H1 (cell line): ENCODE measurements around the gene TAOK2. TPM values are rescaled to one million over a fixed set of nuclear protein-coding genes. Genes with fewer than 3 reads are reported as not detected.

Experiments used
- CTCF ChIA-PET: fragments of 300-600 bp; sonication (Branson Sonifier 250); formaldehyde crosslinking; loops from one replicate; lab custom pipeline; 2021; ENCODE audit not compliant: partially characterized antibody; lab: Charles Lee
- POLR2A ChIA-PET: fragments of 300-600 bp; sonication (Branson Sonifier 250); formaldehyde crosslinking; loops from one replicate; lab custom pipeline; 2021; ENCODE audit warnings: inconsistent platforms; ENCODE audit not compliant: partially characterized antibody; lab: Charles Lee
- DNase-seq, 2 experiments: peaks; one replicate each; pipeline versions ENCODE4 v3.0.0 to v3.0.0-alpha.2; 2010 to 2022; ENCODE audit warnings: low spot score in 2 of 2, low read depth in 1 of 2, mixed read lengths in 1 of 2
- FAIRE-seq: peaks from 2 replicates; lab custom pipeline; 2011; peaks lifted over from hg19 to GRCh38; lab: Jason Lieb, UNC
- H2AFZ ChIP-seq: 2 replicates; pipeline ENCODE4 v1.8.1; 2012; ENCODE audit warnings: low read length, inconsistent platforms
- H2AK5ac ChIP-seq: 2 replicates; pipeline ENCODE4 v1.6.1; 2013; ENCODE audit warnings: low read depth, low read length
- H2BK120ac ChIP-seq: replicated peaks from 2 replicates; pipeline ENCODE3; 2013; ENCODE audit warnings: low read depth, low read length, inconsistent platforms
- H2BK12ac ChIP-seq: 2 replicates; pipeline ENCODE4 v1.6.1; 2013; ENCODE audit warnings: low read depth, low read length
- H2BK15ac ChIP-seq: 2 replicates; pipeline ENCODE4 v1.6.1; 2013; ENCODE audit warnings: low read length
- H2BK20ac ChIP-seq: 2 replicates; pipeline ENCODE4 v1.6.1; 2013; ENCODE audit warnings: low read length
- H2BK5ac ChIP-seq: 2 replicates; pipeline ENCODE4 v1.6.1; 2013; ENCODE audit warnings: low read depth, low read length
- H3K14ac ChIP-seq: 2 replicates; pipeline ENCODE4 v1.6.1; 2013; ENCODE audit warnings: inconsistent platforms; ENCODE audit not compliant: insufficient read length
- H3K18ac ChIP-seq: 2 replicates; pipeline ENCODE4 v1.6.1; 2013; ENCODE audit warnings: low read length; ENCODE audit errors: extremely low read depth
- H3K23ac ChIP-seq: 2 replicates; pipeline ENCODE4 v1.6.1; 2013; ENCODE audit warnings: inconsistent platforms; ENCODE audit not compliant: insufficient read length
- H3K23me2 ChIP-seq: 2 replicates; pipeline ENCODE4 v1.6.1; 2013; ENCODE audit warnings: low read depth, low read length
- H3K27ac ChIP-seq: 2 replicates; pipeline ENCODE4 v1.6.1; 2011; ENCODE audit warnings: low read depth, low read length, inconsistent platforms
- H3K27me3 ChIP-seq, 4 experiments: replicated peaks in 1 of 4; 1 replicate in 1 of 4; 2 replicates in 3 of 4; pipeline versions ENCODE4 v1.6.1 to v1.8.1; 2011 to 2013; ENCODE audit warnings: low read length in 3 of 4, mild to moderate bottlenecking in 3 of 4, inconsistent platforms in 2 of 4, mixed read lengths in 2 of 4, moderate library complexity in 1 of 4; ENCODE audit not compliant: control insufficient read depth in 3 of 4, insufficient read depth in 3 of 4; ENCODE audit errors: extremely low read depth in 1 of 4
- H3K36me3 ChIP-seq, 4 experiments: 2 replicates each; pipeline versions ENCODE4 v1.6.1 to v1.8.1; 2011 to 2013; ENCODE audit warnings: mild to moderate bottlenecking in 4 of 4, low read length in 3 of 4, moderate library complexity in 2 of 4, control low read depth in 1 of 4, inconsistent platforms in 1 of 4; ENCODE audit not compliant: insufficient read depth in 4 of 4, control insufficient read depth in 2 of 4
- H3K4ac ChIP-seq: replicated peaks from 2 replicates; pipeline ENCODE3; 2013; ENCODE audit warnings: low read length, low read depth, mixed read lengths, inconsistent platforms; ENCODE audit not compliant: insufficient read length
- H3K4me1 ChIP-seq, 4 experiments: replicated peaks in 1 of 4; 1 replicate in 1 of 4; 2 replicates in 3 of 4; pipeline versions ENCODE4 v1.6.1 to v1.8.1; 2011 to 2013; ENCODE audit warnings: low read length in 3 of 4, inconsistent platforms in 2 of 4, mixed read lengths in 1 of 4; ENCODE audit not compliant: insufficient read depth in 4 of 4, control insufficient read depth in 3 of 4
- H3K4me2 ChIP-seq, 2 experiments: 2 replicates each; pipeline versions ENCODE4 v1.6.1 to v1.8.1; 2011 to 2013; ENCODE audit warnings: low read depth in 2 of 2, low read length in 2 of 2, control low read depth in 1 of 2, inconsistent platforms in 1 of 2, mild to moderate bottlenecking in 1 of 2; ENCODE audit not compliant: insufficient read depth in 1 of 2
- H3K4me3 ChIP-seq, 4 experiments: fragments of 200-600, 300-600 bp in 1 of 4; sonication (generic), shearing (Covaris generic), sonication (Bioruptor Twin) in 1 of 4; 2 replicates each; pipeline versions ENCODE4 v1.5.1 to v1.8.1; 2011 to 2016; ENCODE audit warnings: low read length in 4 of 4, low read depth in 3 of 4, control low read depth in 2 of 4, inconsistent platforms in 2 of 4, mild to moderate bottlenecking in 2 of 4, mixed read lengths in 1 of 4, moderate library complexity in 1 of 4; ENCODE audit not compliant: insufficient read depth in 2 of 4; ENCODE audit errors: extremely low read depth in 1 of 4
- H3K56ac ChIP-seq: replicated peaks from 2 replicates; pipeline ENCODE3; 2013; ENCODE audit warnings: low read depth, mild to moderate bottlenecking, mixed read lengths, low read length, inconsistent platforms; ENCODE audit not compliant: insufficient read length
- H3K79me1 ChIP-seq: 2 replicates; pipeline ENCODE4 v1.6.1; 2013; ENCODE audit warnings: low read depth, low read length, control low read depth
- H3K79me2 ChIP-seq, 2 experiments: 2 replicates each; pipeline versions ENCODE4 v1.6.1 to v1.8.1; 2012 to 2013; ENCODE audit warnings: low read length in 2 of 2, mild to moderate bottlenecking in 2 of 2, inconsistent platforms in 1 of 2; ENCODE audit not compliant: insufficient read depth in 2 of 2, control insufficient read depth in 1 of 2
- H3K9ac ChIP-seq, 4 experiments: replicated peaks in 1 of 4; 1 replicate in 1 of 4; 2 replicates in 3 of 4; pipeline versions ENCODE4 v1.6.1 to v1.8.1; 2011 to 2013; ENCODE audit warnings: low read depth in 3 of 4, low read length in 3 of 4, control low read depth in 2 of 4, mild to moderate bottlenecking in 2 of 4, moderate library complexity in 2 of 4, inconsistent platforms in 1 of 4; ENCODE audit errors: extremely low read depth in 1 of 4
- H3K9me3 ChIP-seq, 2 experiments: 2 replicates each; pipeline versions ENCODE4 v1.6.1 to v1.8.1; 2012 to 2013; ENCODE audit warnings: mild to moderate bottlenecking in 2 of 2, moderate library complexity in 2 of 2, control low read depth in 1 of 2, inconsistent platforms in 1 of 2, low read depth in 1 of 2, low read length in 1 of 2, mixed read lengths in 1 of 2; ENCODE audit not compliant: insufficient read depth in 2 of 2
- H4K20me1 ChIP-seq, 2 experiments: replicated peaks in 1 of 2; 2 replicates each; pipeline versions ENCODE3 to v1.8.1; 2011 to 2013; ENCODE audit warnings: inconsistent platforms in 2 of 2, low read length in 2 of 2, mild to moderate bottlenecking in 1 of 2; ENCODE audit not compliant: insufficient read depth in 2 of 2, control insufficient read depth in 1 of 2
- H4K5ac ChIP-seq: 2 replicates; pipeline ENCODE4 v1.6.1; 2013; ENCODE audit warnings: low read length, low read depth, mixed read lengths, inconsistent platforms; ENCODE audit not compliant: insufficient read length
- H4K8ac ChIP-seq: 2 replicates; pipeline ENCODE4 v1.8.0; 2013; ENCODE audit warnings: mild to moderate bottlenecking, moderate library complexity, low read length, inconsistent platforms; ENCODE audit not compliant: insufficient read depth; ENCODE audit errors: extremely low read depth
- H4K91ac ChIP-seq: replicated peaks from 2 replicates; pipeline ENCODE3; 2013; ENCODE audit warnings: low read length, mixed read lengths, inconsistent platforms; ENCODE audit not compliant: insufficient read length
- EP300 ChIP-seq, 2 experiments: IDR thresholded peaks; 1 replicate in 1 of 2; 2 replicates in 1 of 2; pipeline ENCODE4 v1.6.1; 2011 to 2012; ENCODE audit warnings: low read depth in 2 of 2, low read length in 2 of 2, mild to moderate bottlenecking in 2 of 2, borderline replicate concordance in 1 of 2, inconsistent platforms in 1 of 2, moderate library complexity in 1 of 2
- GTF2F1 ChIP-seq: IDR thresholded peaks from 2 replicates; pipeline ENCODE4 v1.6.1; 2012; ENCODE audit warnings: low read depth, low read length, improper control_type of control experiment, borderline replicate concordance
- KDM1A ChIP-seq: fragments of 200-600, 300-600 bp; sonication (generic); IDR thresholded peaks from 2 replicates; pipeline ENCODE4 v1.7.1; 2016; ENCODE audit warnings: mild to moderate bottlenecking, low read length, borderline replicate concordance
- KDM4A ChIP-seq: IDR thresholded peaks from one replicate; pipeline ENCODE4 v1.7.1; 2012; ENCODE audit warnings: low read depth, mild to moderate bottlenecking, moderate library complexity, low read length, inconsistent platforms; ENCODE audit not compliant: severe bottlenecking
- POU5F1 ChIP-seq: IDR thresholded peaks from 2 replicates; pipeline ENCODE4 v1.6.1; 2011; ENCODE audit warnings: low read depth, mild to moderate bottlenecking, low read length, moderate library complexity
- RAD21 ChIP-seq, 2 experiments: IDR thresholded peaks in 1 of 2; conservative IDR thresholded peaks in 1 of 2; 2 replicates each; pipeline ENCODE4 v1.6.1; 2011; ENCODE audit warnings: low read depth in 2 of 2, low read length in 2 of 2, improper control_type of control experiment in 1 of 2, inconsistent platforms in 1 of 2, mild to moderate bottlenecking in 1 of 2, moderate library complexity in 1 of 2
- RNF2 ChIP-seq: fragments of 200-900, 300-1000 bp; sonication (generic); IDR thresholded peaks from 2 replicates; pipeline ENCODE4 v1.7.1; 2016; ENCODE audit warnings: borderline replicate concordance, low read depth, mild to moderate bottlenecking, antibody characterized with exemption, low read length; ENCODE audit not compliant: poor library complexity, severe bottlenecking; ENCODE audit errors: missing control alignments
- SIRT6 ChIP-seq: IDR thresholded peaks from one replicate; pipeline ENCODE4 v1.7.1; 2012; ENCODE audit warnings: low read length, inconsistent platforms
- SP4 ChIP-seq: IDR thresholded peaks from 2 replicates; pipeline ENCODE4 v1.6.1; 2012; ENCODE audit warnings: low read length, inconsistent platforms
- SUZ12 ChIP-seq: fragments of 200-600 bp; sonication (generic); IDR thresholded peaks from 2 replicates; pipeline ENCODE4 v1.6.1; 2012; ENCODE audit warnings: mild to moderate bottlenecking, inconsistent platforms, low read length, moderate library complexity, mixed read lengths
- TCF12 ChIP-seq: IDR thresholded peaks from 2 replicates; pipeline ENCODE4 v1.6.1; 2011; ENCODE audit warnings: low read depth, mild to moderate bottlenecking, low read length
- WGBS, 2 experiments: shearing (Covaris generic) in 1 of 2; methylation state at CpG; one replicate each; pipeline versions ENCODE4 v1.1.6 to v1.1.7; 2013 to 2015; ENCODE audit warnings: low lambda C conversion rate in 2 of 2, mixed read lengths in 2 of 2, inconsistent platforms in 1 of 2, low coverage in 1 of 2, missing lambda C conversion rate in 1 of 2; ENCODE audit not compliant: insufficient replicate concordance in 2 of 2, insufficient coverage in 1 of 2, insufficient read length in 1 of 2; ENCODE audit errors: extremely low coverage in 1 of 2, missing lambda C conversion rate in 1 of 2; 5-methylcytosine and 5-hydroxymethylcytosine counted together
- polyA plus RNA-seq, 7 experiments: library from polyadenylated mRNA; depleted of rRNA in 3 of 7; stranded (reverse) in 5 of 7; unstranded in 2 of 7; fragments of >200 nt in 5 of 7; fragments of 200-250 nt in 2 of 7; gene quantifications; 1 replicate in 5 of 7; 2 replicates in 1 of 7; 4 replicates in 1 of 7; pipeline versions ENCODE4 v1.2.1 to v1.2.3, GENCODE V29; 2011 to 2013; ENCODE audit warnings: missing spikeins in 2 of 7, mixed read lengths in 2 of 7
- total RNA-seq: library from RNA; stranded (reverse); fragmentation: NEBNext Ultra II Directional; extraction: Animal tissue kit (Norgen Biotek cat#: 25700); gene quantifications from 2 replicates; pipeline ENCODE4 v1.2.1, GENCODE V29; 2021
- TF ChIP-seq, protein P1 (sequence below): IDR thresholded peaks from 2 replicates; pipeline ENCODE4 v1.6.1; 2011; ENCODE audit warnings: low read depth, mild to moderate bottlenecking, low read length; ENCODE audit not compliant: insufficient read depth

Gene TAOK2
- total and polyA plus RNA-seq, 2 of the 8 experiments (the other 6 are each of a cell fraction or from before 2014, with no cell fraction given), result 13.5 to 32.6 TPM

- FAIRE-seq (no peak), DNase-seq (no peak)
- Histone ChIP-seq H2BK5ac (no peak overlapping the region), H3K23me2 (peaks cover 10% of the 10 kb centered on the region; the same call in 1 of the 2 replicates), H2AK5ac (no peak overlapping the region), H3K4me2 (no peak overlapping the region), H4K8ac (no peak overlapping the region), H3K79me2 (no peaks in the 10 kb centered on the region), H3K36me3 (no peaks in the 10 kb centered on the region), H3K27ac (no peak overlapping the region), H3K23ac (no peak overlapping the region), H2BK20ac (no peak overlapping the region), H3K4me3 (no peak overlapping the region), H4K91ac (no peak overlapping the region), H3K14ac (no peak overlapping the region), H2AFZ (no peak overlapping the region), H3K79me1 (peaks cover 5% of the 10 kb centered on the region; the same call in 1 of the 2 replicates), H4K20me1 (peaks cover 7 to 8% of the 10 kb centered on the region in 2 experiments), H3K18ac (no peak overlapping the region), H2BK12ac (no peak overlapping the region), H3K9ac (no peak overlapping the region), H3K4ac (no peak overlapping the region), H2BK15ac (no peak overlapping the region), H3K56ac (no peak overlapping the region), H3K9me3 (no peaks in the 10 kb centered on the region), H3K27me3 (peaks cover 0 to 14% (median 5%) of the 10 kb centered on the region in 4 experiments; a peak in 2 of 7 replicates), H2BK120ac (no peak overlapping the region), H3K4me1 (peaks cover 0 to 23% (median 19%) of the 10 kb centered on the region in 4 experiments; a peak in 6 of 7 replicates), H4K5ac (no peak overlapping the region)
- ChIA-PET POLR2A (interaction anchor here (1.9 to 4.2 kb wide), 3 partner anchors 12 to 33 kb away, joined by 6 to 25 read pairs (median 9); partner anchors contain the start of gene ALDOA), CTCF (interaction anchor here (0.6 to 2.7 kb wide), 13 partner anchors 10 to 271 kb away, joined by 3 to 25 read pairs (median 12); a partner anchor contains a TSS)
- 88% methylated on average over 7 of the region's 7 CpGs; no CpG with 5 or more reads in 1 of the 2 experiments for WGBS, 2 experiments
- TF ChIP-seq SUZ12, result no peak
- no peak for TF ChIP-seq SIRT6
- TF ChIP-seq KDM4A, result no peak
- no peak for TF ChIP-seq GTF2F1
- no peak for TF ChIP-seq TCF12
- no peak for TF ChIP-seq EP300 (IDR thresholded peaks at IDR 0.05; ENCODE audit: borderline replicate concordance in 1 of 2, low read depth in 2 of 2, low read length in 2 of 2)
- TF ChIP-seq POU5F1, result no peak
- TF ChIP-seq, protein P1, sequence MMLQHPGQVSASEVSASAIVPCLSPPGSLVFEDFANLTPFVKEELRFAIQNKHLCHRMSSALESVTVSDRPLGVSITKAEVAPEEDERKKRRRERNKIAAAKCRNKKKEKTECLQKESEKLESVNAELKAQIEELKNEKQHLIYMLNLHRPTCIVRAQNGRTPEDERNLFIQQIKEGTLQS, result no peak
- TF ChIP-seq RNF2, result no peak
- no peak for TF ChIP-seq RAD21 (IDR thresholded peaks at IDR 0.05 in 1 of 2, conservative IDR thresholded peaks at IDR 0.05 in 1 of 2; ENCODE audit: low read depth in 2 of 2, low read length in 2 of 2)
- no peak for TF ChIP-seq SP4
- TF ChIP-seq KDM1A, result no peak
Measured at GRCh38 chr16:30033270-30033669, 59.6 kb downstream of the TAOK2 start.
